Neutrophil (primary cell): ENCODE results near the gene ZKSCAN3.
"Not testable (repeated sequence)": the region's sequence is repeated elsewhere in the genome, so short reads cannot be mapped to it uniquely, and the experiment has no call there.

Source experiments
- H3K27ac ChIP-seq: fragments of 200-600 bp; sonication (generic); 2 replicates; pipeline ENCODE4 v1.5.1; 2016; ENCODE audit warnings: mild to moderate bottlenecking, moderate library complexity
- H3K27me3 ChIP-seq: fragments of 200-600 bp; sonication (generic); 2 replicates; pipeline ENCODE4 v1.6.0; 2016; ENCODE audit warnings: mild to moderate bottlenecking
- H3K36me3 ChIP-seq: fragments of 200-600 bp; sonication (generic); 2 replicates; pipeline ENCODE4 v1.5.1; 2017
- H3K4me1 ChIP-seq, 2 experiments: fragments of 200-600 bp in 1 of 2; sonication (generic) in 1 of 2; 1 replicate in 1 of 2; 2 replicates in 1 of 2; pipeline versions ENCODE4 v1.5.1 to v1.6.1; 2013 to 2016; ENCODE audit warnings: low read depth in 1 of 2, low read length in 1 of 2, mild to moderate bottlenecking in 1 of 2, moderate library complexity in 1 of 2; ENCODE audit not compliant: control insufficient read depth in 1 of 2, insufficient read depth in 1 of 2
- H3K4me3 ChIP-seq, 2 experiments: fragments of 200-600 bp in 1 of 2; sonication (generic) in 1 of 2; 1 replicate in 1 of 2; 2 replicates in 1 of 2; pipeline ENCODE4 v1.5.1; 2013 to 2016; ENCODE audit warnings: low read depth in 1 of 2, low read length in 1 of 2, mild to moderate bottlenecking in 1 of 2, moderate library complexity in 1 of 2
- H3K9me3 ChIP-seq: fragments of 200-600 bp; sonication (generic); 2 replicates; pipeline ENCODE4 v1.5.1; 2016
- CTCF ChIP-seq: fragments of 200-600 bp; sonication (generic); IDR thresholded peaks from 2 replicates; pipeline ENCODE4 v1.5.1; 2016; ENCODE audit warnings: antibody characterized with exemption

ZKSCAN3 gene

GRCh38 chr6:28399350-28400121 lies 49.8 kb downstream of the ZKSCAN3 start, which contains the start of gene ZSCAN12:
TSS of gene ZSCAN12 (minus strand) at chr6:28399747. CDS start at chr6:28398405, 1,342 bp downstream.
- Histone ChIP-seq H3K4me3 (peak within 1 kb of the TSS; percentile 48 to 62), H3K9me3 (no peaks in the 10 kb centered on the region), H3K4me1 (peaks cover 11 to 12% of the 10 kb centered on the region in 2 experiments), H3K27ac (no peak within 1 kb of the TSS), H3K36me3 (no peaks in the 10 kb centered on the region), H3K27me3 (peaks cover 46% of the 10 kb centered on the region)
- no peak for TF ChIP-seq CTCF

- peaks cover 48% of the 10 kb centered on the region for H3K27me3 ChIP-seq
- H3K27ac ChIP-seq: no peak overlapping the region
- peaks cover 11 to 12% of the 10 kb centered on the region in 2 experiments for H3K4me1 ChIP-seq
- peak overlapping the region in 1 of 2 experiments; percentile 48 for H3K4me3 ChIP-seq
- H3K9me3 ChIP-seq: no peaks in the 10 kb centered on the region
- H3K36me3 ChIP-seq: no peaks in the 10 kb centered on the region
- TF ChIP-seq CTCF: no peak
These were observed 50.3 kb downstream of the ZKSCAN3 start for GRCh38 chr6:28400122-28400451.

GRCh38 chr6:28401172-28401571 lies 51.4 kb downstream of the ZKSCAN3 start:
- Histone ChIP-seq H3K4me1 (peaks cover 11 to 12% of the 10 kb centered on the region in 2 experiments), H3K27me3 (peaks cover 59% of the 10 kb centered on the region), H3K27ac (no peak overlapping the region), H3K4me3 (no peak overlapping the region), H3K9me3 (no peaks in the 10 kb centered on the region), H3K36me3 (no peaks in the 10 kb centered on the region)
- no peak for TF ChIP-seq CTCF

- H3K36me3 ChIP-seq: no peaks in the 10 kb centered on the region
- peaks cover 11 to 12% of the 10 kb centered on the region in 2 experiments for H3K4me1 ChIP-seq
- no peaks in the 10 kb centered on the region for H3K9me3 ChIP-seq
- no peak overlapping the region for H3K27ac ChIP-seq
- H3K27me3 ChIP-seq: peaks cover 68% of the 10 kb centered on the region
- TF ChIP-seq CTCF: no peak
- H3K4me3 ChIP-seq: no peak overlapping the region
These were observed 52.5 kb downstream of the ZKSCAN3 start for GRCh38 chr6:28402197-28402596.

GRCh38 chr6:28403923-28404322 lies 54.2 kb downstream of the ZKSCAN3 start:
- not testable (repeated sequence) for H3K9me3 ChIP-seq, H3K27ac ChIP-seq, H3K36me3 ChIP-seq, H3K4me3 ChIP-seq
- Histone ChIP-seq H3K27me3 (peaks cover 73% of the 10 kb centered on the region), H3K4me1 (peaks cover 11% of the 10 kb centered on the region in 2 experiments)

GRCh38 chr6:28407401-28407800 lies 57.7 kb downstream of the ZKSCAN3 start:
- H3K4me1 ChIP-seq: no peaks in the 10 kb centered on the region
- H3K9me3 ChIP-seq: no peaks in the 10 kb centered on the region
- no peak overlapping the region for H3K27ac ChIP-seq
- no peak overlapping the region for H3K4me3 ChIP-seq
- no peaks in the 10 kb centered on the region for H3K36me3 ChIP-seq
- no peak for TF ChIP-seq CTCF
- H3K27me3 ChIP-seq: peaks cover 49% of the 10 kb centered on the region
